Caco-2 (cell line): ENCODE results near the gene CRYBB1. TPM values are rescaled to one million over a fixed set of nuclear protein-coding genes. Genes with fewer than 3 reads are reported as not detected.

Experiments
- BruUV-seq: library from RNA; stranded (reverse); fragments of 400-500 nt; replicated peaks from 2 replicates; lab custom pipeline; 2021; lab: Mats Ljungman, UMichigan
- CTCF ChIA-PET: fragments of 300-600 bp; sonication (Branson Sonifier 250); formaldehyde crosslinking; loops from one replicate; lab custom pipeline; 2022; ENCODE audit warnings: antibody characterized with exemption; lab: Charles Lee
- POLR2A ChIA-PET: fragments of 300-600 bp; sonication (Branson Sonifier 250); formaldehyde crosslinking; loops from one replicate; lab custom pipeline; 2022; ENCODE audit warnings: antibody characterized with exemption; lab: Charles Lee
- DNase-seq, 2 experiments: peaks; one replicate each; pipeline versions ENCODE4 v3.0.0 to v3.0.0-alpha.2; 2020 to 2022
- H3K27me3 ChIP-seq: replicated peaks from 2 replicates; pipeline ENCODE4 v1.6.0; 2011; ENCODE audit warnings: low read length; ENCODE audit not compliant: control insufficient read depth, insufficient read depth
- H3K36me3 ChIP-seq: 2 replicates; pipeline ENCODE4 v1.5.1; 2011; ENCODE audit warnings: low read length; ENCODE audit not compliant: control insufficient read depth, insufficient read depth
- H3K4me1 ChIP-seq: fragments of 250-450 bp; sonication (Bioruptor Pico); 2 replicates; pipeline ENCODE4 v1.5.1; 2020; ENCODE audit warnings: mild to moderate bottlenecking
- H3K4me3 ChIP-seq: 2 replicates; pipeline ENCODE4 v1.5.1; 2011; ENCODE audit warnings: low read depth, mild to moderate bottlenecking, control low read depth, low read length
- H3K9me3 ChIP-seq: fragments of 250-450 bp; sonication (Bioruptor Pico); 2 replicates; pipeline ENCODE4 v1.5.1; 2020; ENCODE audit warnings: mild to moderate bottlenecking, moderate library complexity
- H3K27ac Mint-ChIP-seq: one replicate; pipeline ENCODE4 v1.8.0; 2022; ENCODE audit warnings: mixed read lengths; ENCODE audit not compliant: unreplicated experiment
- H3K27me3 Mint-ChIP-seq: one replicate; pipeline ENCODE4 v1.8.0; 2022; ENCODE audit warnings: mixed read lengths; ENCODE audit not compliant: insufficient read depth, unreplicated experiment
- H3K36me3 Mint-ChIP-seq: one replicate; pipeline ENCODE4 v1.8.0; 2022; ENCODE audit warnings: mild to moderate bottlenecking, mixed read lengths; ENCODE audit not compliant: insufficient read depth, unreplicated experiment
- H3K4me1 Mint-ChIP-seq: one replicate; pipeline ENCODE4 v1.8.0; 2022; ENCODE audit warnings: low read depth, mixed read lengths; ENCODE audit not compliant: unreplicated experiment
- H3K4me3 Mint-ChIP-seq: one replicate; pipeline ENCODE4 v1.8.0; 2022; ENCODE audit warnings: mild to moderate bottlenecking, moderate library complexity, mixed read lengths; ENCODE audit not compliant: unreplicated experiment
- H3K9me3 Mint-ChIP-seq: one replicate; pipeline ENCODE4 v1.8.0; 2022; ENCODE audit warnings: mixed read lengths; ENCODE audit not compliant: unreplicated experiment
- CTCF ChIP-seq, 2 experiments: fragments of 200-600 bp in 1 of 2; IDR thresholded peaks; 1 replicate in 1 of 2; 2 replicates in 1 of 2; pipeline versions ENCODE4 v1.5.1 to v1.8.0; 2011 to 2022; ENCODE audit warnings: antibody characterized with exemption in 1 of 2, control low read depth in 1 of 2, inconsistent platforms in 1 of 2, low read depth in 1 of 2, low read length in 1 of 2, mild to moderate bottlenecking in 1 of 2, moderate library complexity in 1 of 2; ENCODE audit not compliant: insufficient read depth in 1 of 2, severe bottlenecking in 1 of 2, unreplicated experiment in 1 of 2
- intact Hi-C: fragments of 100-400 bp; cut with micrococcal nuclease; formaldehyde crosslinking; loops from one replicate; pipeline ENCODE4 v1.10.0; 2022; ENCODE audit not compliant: unreplicated experiment
- total RNA-seq: library from RNA; stranded (reverse); gene quantifications from 2 replicates; pipeline ENCODE4 v1.2.3, GENCODE V29; 2022

The CRYBB1 gene
- total RNA-seq, 1 experiment from 2014 or later: not detected

- Histone ChIP-seq H3K27me3 (no peaks in the 10 kb centered on the region), H3K4me1 (0 out of 2 replicates have a peak, but pooled peaks cover 1% of the 10 kb centered on the region), H3K9me3 (no peaks in the 10 kb centered on the region), H3K36me3 (no peaks in the 10 kb centered on the region), H3K4me3 (no peak overlapping the region)
- H3K27me3 Mint-ChIP-seq: peaks cover 9% of the 10 kb centered on the region
- ChIA-PET POLR2A (no interaction called here), CTCF (no interaction called here)
- no peak for TF ChIP-seq CTCF (IDR thresholded peaks at IDR 0.05; ENCODE audit: insufficient read depth in 1 of 2, low read depth in 1 of 2, low read length in 1 of 2, severe bottlenecking in 1 of 2, unreplicated experiment in 1 of 2)
- peaks cover 7% of the 10 kb centered on the region for H3K4me1 Mint-ChIP-seq
- intact Hi-C loops: no loop called here
- no peak overlapping the region for H3K27ac Mint-ChIP-seq
- no peak for DNase-seq
- H3K9me3 Mint-ChIP-seq: no peaks in the 10 kb centered on the region
- H3K36me3 Mint-ChIP-seq: no peaks in the 10 kb centered on the region
- BruUV-seq: no TSS peak
- H3K4me3 Mint-ChIP-seq: no peak overlapping the region
Measured at GRCh38 chr22:26623984-26624383, 6.2 kb upstream of the CRYBB1 start.

- H3K4me1 ChIP-seq: no peaks in the 10 kb centered on the region
- Mint-ChIP-seq H3K27me3 (peaks cover 9% of the 10 kb centered on the region), H3K4me1 (no peaks in the 10 kb centered on the region), H3K36me3 (no peaks in the 10 kb centered on the region), H3K4me3 (no peak within 1 kb of the TSS), H3K9me3 (no peaks in the 10 kb centered on the region), H3K27ac (no peak within 1 kb of the TSS)
- BruUV-seq: no TSS peak
- no peaks in the 10 kb centered on the region for H3K36me3 ChIP-seq
- no peak for TF ChIP-seq CTCF (IDR thresholded peaks at IDR 0.05; ENCODE audit: insufficient read depth in 1 of 2, low read depth in 1 of 2, low read length in 1 of 2, severe bottlenecking in 1 of 2, unreplicated experiment in 1 of 2)
- H3K9me3 ChIP-seq: no peaks in the 10 kb centered on the region
- intact Hi-C loops: no loop called here
- no peak for DNase-seq
- no peaks in the 10 kb centered on the region for H3K27me3 ChIP-seq
- CTCF ChIA-PET: no interaction called here
- no peak within 1 kb of the TSS for H3K4me3 ChIP-seq
- POLR2A ChIA-PET: interaction anchor here (0.5 kb wide), 1 partner anchor 10 kb away, joined by 3 read pairs; no protein-coding TSS in a partner anchor
Measured at GRCh38 chr22:26621663-26622062, 3.8 kb upstream of the CRYBB1 start, which contains the start of gene CRYBA4. Gene CRYBA4, plus strand, starts transcription at chr22:26621963. Its CDS starts 634 bp downstream, at chr22:26622597.

- Histone ChIP-seq H3K9me3 (no peaks in the 10 kb centered on the region), H3K36me3 (no peaks in the 10 kb centered on the region), H3K27me3 (no peaks in the 10 kb centered on the region), H3K4me3 (no peak overlapping the region), H3K4me1 (no peaks in the 10 kb centered on the region)
- H3K27ac Mint-ChIP-seq: no peak overlapping the region
- BruUV-seq: no TSS peak
- no peaks in the 10 kb centered on the region for H3K36me3 Mint-ChIP-seq
- intact Hi-C loops: no loop called here
- peaks cover 9% of the 10 kb centered on the region for H3K27me3 Mint-ChIP-seq
- no peak overlapping the region for H3K4me3 Mint-ChIP-seq
- ChIA-PET POLR2A (interaction anchor here (0.8 kb wide), 1 partner anchor 9 kb away, joined by 5 read pairs; no protein-coding TSS in a partner anchor), CTCF (no interaction called here)
- no peaks in the 10 kb centered on the region for H3K9me3 Mint-ChIP-seq
- TF ChIP-seq CTCF (IDR thresholded peaks at IDR 0.05; ENCODE audit: insufficient read depth in 1 of 2, low read depth in 1 of 2, low read length in 1 of 2, severe bottlenecking in 1 of 2, unreplicated experiment in 1 of 2): no peak
- DNase-seq: no peak
- no peaks in the 10 kb centered on the region for H3K4me1 Mint-ChIP-seq
Measured at GRCh38 chr22:26620197-26620596, 2.4 kb upstream of the CRYBB1 start.
